Activated naive CD8-positive, alpha-beta T cell (primary cell): ENCODE measurements around the gene TMEM231.
"Not testable (repeated sequence)": the region's sequence is repeated elsewhere in the genome, so short reads cannot be mapped to it uniquely, and the experiment has no call there.

ENCODE experiments used
- H3K27ac Mint-ChIP-seq: one replicate; pipeline ENCODE4 v1.8.0; 2021; ENCODE audit warnings: mixed read lengths
- H3K27me3 Mint-ChIP-seq: one replicate; pipeline ENCODE4 v1.8.0; 2021; ENCODE audit warnings: mixed read lengths
- H3K36me3 Mint-ChIP-seq: one replicate; pipeline ENCODE4 v1.8.0; 2021; ENCODE audit warnings: mixed read lengths
- H3K4me1 Mint-ChIP-seq: one replicate; pipeline ENCODE4 v1.8.0; 2021; ENCODE audit warnings: low read depth, mixed read lengths
- H3K4me3 Mint-ChIP-seq: one replicate; pipeline ENCODE4 v1.8.0; 2021; ENCODE audit warnings: mild to moderate bottlenecking, mixed read lengths
- H3K9me3 Mint-ChIP-seq: one replicate; pipeline ENCODE4 v1.8.0; 2021; ENCODE audit warnings: low read depth, mixed read lengths

The TMEM231 gene

DNA sequence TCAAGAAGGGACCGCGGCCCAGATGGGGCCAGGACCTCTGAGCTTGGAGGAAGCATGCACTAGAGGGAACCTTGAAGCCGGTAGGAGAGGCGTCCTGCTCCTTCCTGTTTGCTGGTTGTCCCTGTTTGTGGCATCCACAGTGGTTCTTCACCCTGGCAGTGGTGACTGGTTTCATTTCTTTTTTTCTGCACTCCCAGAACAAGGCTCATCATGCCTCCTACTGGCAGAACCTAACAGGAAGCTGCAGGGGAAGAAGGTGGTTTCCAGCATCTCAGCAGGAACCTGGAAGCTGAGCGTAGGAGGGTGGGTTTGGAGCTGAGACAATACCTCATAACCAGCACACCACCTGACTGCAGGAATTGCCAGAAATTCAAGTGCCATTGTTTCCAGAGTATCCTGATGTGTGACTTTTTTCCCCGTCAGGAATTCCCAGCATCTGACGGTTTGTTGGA, 5.8 kb downstream of the TMEM231 start:
- Mint-ChIP-seq H3K27me3 (peaks cover 11% of the 10 kb centered on the region), H3K4me3 (no peak overlapping the region), H3K9me3 (no peaks in the 10 kb centered on the region), H3K4me1 (peaks cover 1% of the 10 kb centered on the region), H3K36me3 (peaks cover 2% of the 10 kb centered on the region), H3K27ac (no peak overlapping the region)

DNA sequence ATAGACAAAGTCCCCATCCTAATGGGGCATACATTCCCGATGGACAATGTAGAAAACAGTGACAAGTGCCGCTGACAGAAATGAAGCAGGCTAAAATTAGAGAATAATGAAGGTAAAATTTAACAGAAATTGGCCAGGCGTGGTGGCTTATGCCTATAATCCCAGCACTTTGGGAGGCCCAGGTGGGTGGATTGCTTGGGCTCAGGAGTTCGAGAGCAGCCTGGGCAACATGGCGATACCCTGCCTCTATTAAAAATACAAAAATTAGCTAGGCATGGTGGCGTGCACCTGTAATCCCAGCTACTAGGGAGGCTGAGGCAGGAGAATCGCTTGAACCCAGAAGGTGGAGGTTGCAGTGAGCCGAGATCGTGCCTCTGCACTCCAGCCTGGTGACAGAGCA, 7.6 kb downstream of the TMEM231 start:
- not testable (repeated sequence) for H3K27me3 Mint-ChIP-seq, H3K27ac Mint-ChIP-seq, H3K36me3 Mint-ChIP-seq, H3K4me1 Mint-ChIP-seq, H3K9me3 Mint-ChIP-seq, H3K4me3 Mint-ChIP-seq

DNA sequence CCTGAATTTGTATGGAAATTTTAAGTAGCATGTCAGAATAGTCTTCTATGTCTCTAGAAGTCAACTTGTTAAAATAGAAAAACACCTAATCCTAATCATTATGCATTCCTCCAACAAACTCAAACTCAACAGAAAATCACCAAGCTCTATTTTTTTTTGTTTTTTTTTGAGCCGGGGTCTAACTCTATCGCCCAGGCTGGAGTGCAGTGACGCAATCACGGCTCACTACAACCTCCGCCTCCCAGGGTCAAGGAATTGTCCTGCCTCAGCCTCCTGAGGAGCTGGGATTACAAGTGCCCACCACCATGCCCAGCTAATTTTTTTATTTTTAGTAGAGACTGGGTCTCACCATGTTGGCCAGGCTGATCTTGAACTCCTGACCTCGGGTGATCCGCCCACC, 9.8 kb downstream of the TMEM231 start:
- no peak overlapping the region for H3K27ac Mint-ChIP-seq
- H3K4me1 Mint-ChIP-seq = no peaks in the 10 kb centered on the region
- peaks cover 3% of the 10 kb centered on the region for H3K36me3 Mint-ChIP-seq
- no peaks in the 10 kb centered on the region for H3K9me3 Mint-ChIP-seq
- H3K4me3 Mint-ChIP-seq = no peak overlapping the region
- no peaks in the 10 kb centered on the region for H3K27me3 Mint-ChIP-seq

- not testable (repeated sequence) for H3K4me1 Mint-ChIP-seq, H3K36me3 Mint-ChIP-seq, H3K27ac Mint-ChIP-seq, H3K4me3 Mint-ChIP-seq, H3K9me3 Mint-ChIP-seq, H3K27me3 Mint-ChIP-seq
Observed at GRCh38 chr16:75545879-75546278, 10.2 kb downstream of the TMEM231 start.

- not testable (repeated sequence) for H3K27ac Mint-ChIP-seq, H3K9me3 Mint-ChIP-seq, H3K4me1 Mint-ChIP-seq, H3K36me3 Mint-ChIP-seq, H3K27me3 Mint-ChIP-seq, H3K4me3 Mint-ChIP-seq
Observed at GRCh38 chr16:75542462-75542861, 13.6 kb downstream of the TMEM231 start.

- Mint-ChIP-seq H3K27me3 (no peaks in the 10 kb centered on the region), H3K36me3 (peaks cover 2% of the 10 kb centered on the region), H3K27ac (no peak overlapping the region), H3K9me3 (no peaks in the 10 kb centered on the region), H3K4me1 (no peaks in the 10 kb centered on the region), H3K4me3 (no peak overlapping the region)
Observed at GRCh38 chr16:75541236-75541635, 14.8 kb downstream of the TMEM231 start.

GRCh38 chr16:75538882-75539565, 17.0 kb downstream of the TMEM231 start:
- not testable (repeated sequence) for H3K4me3 Mint-ChIP-seq, H3K27me3 Mint-ChIP-seq, H3K9me3 Mint-ChIP-seq, H3K27ac Mint-ChIP-seq, H3K4me1 Mint-ChIP-seq, H3K36me3 Mint-ChIP-seq

GRCh38 chr16:75537776-75538175, 18.3 kb downstream of the TMEM231 start:
- H3K4me3 Mint-ChIP-seq = no peak overlapping the region
- no peaks in the 10 kb centered on the region for H3K4me1 Mint-ChIP-seq
- H3K36me3 Mint-ChIP-seq = no peaks in the 10 kb centered on the region
- no peaks in the 10 kb centered on the region for H3K27me3 Mint-ChIP-seq
- no peaks in the 10 kb centered on the region for H3K9me3 Mint-ChIP-seq
- H3K27ac Mint-ChIP-seq = no peak overlapping the region

- H3K4me1 Mint-ChIP-seq = no peaks in the 10 kb centered on the region
- no peaks in the 10 kb centered on the region for H3K9me3 Mint-ChIP-seq
- no peak within 1 kb of the TSS for H3K27ac Mint-ChIP-seq
- H3K27me3 Mint-ChIP-seq = no peaks in the 10 kb centered on the region
- no peak within 1 kb of the TSS for H3K4me3 Mint-ChIP-seq
- no peaks in the 10 kb centered on the region for H3K36me3 Mint-ChIP-seq
Observed at GRCh38 chr16:75535901-75536300, 20.2 kb downstream of the TMEM231 start, which contains the start of gene CHST5. Gene CHST5, minus strand, starts transcription at chr16:75536108. Its CDS starts 5,724 bp downstream, at chr16:75530384.

DNA sequence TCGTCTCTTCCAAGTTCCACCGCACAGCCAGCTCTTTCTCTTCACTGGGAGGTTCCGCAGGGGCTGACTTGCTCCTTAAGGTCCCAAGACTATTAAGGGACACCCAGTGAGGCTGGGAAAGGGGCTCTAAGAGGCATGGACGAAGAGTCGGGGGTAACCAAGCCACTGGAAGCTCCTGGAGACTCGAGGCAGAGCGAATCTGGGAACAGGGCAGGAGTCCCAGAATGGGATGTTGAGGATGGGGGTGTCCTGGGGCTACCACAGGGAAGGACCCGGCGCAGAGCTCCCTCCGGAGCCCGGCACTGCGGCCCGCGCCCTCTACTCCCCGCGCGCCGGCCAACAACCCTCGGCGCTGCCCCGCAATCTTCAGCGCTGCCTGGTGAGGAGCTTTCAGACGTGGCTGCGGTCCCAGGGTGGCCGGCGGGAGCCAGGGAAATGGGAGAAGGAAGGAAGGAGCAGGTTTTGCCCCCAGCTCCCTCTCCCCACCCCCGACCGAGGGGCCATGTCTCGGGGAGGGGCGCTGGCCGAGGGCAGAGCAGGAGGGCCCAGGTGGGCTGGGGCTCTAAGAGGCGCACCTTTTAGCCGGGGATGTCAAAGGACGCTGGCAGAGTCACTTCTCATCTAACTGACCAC, 20.7 kb downstream of the TMEM231 start:
- Mint-ChIP-seq H3K4me1 (no peaks in the 10 kb centered on the region), H3K9me3 (no peaks in the 10 kb centered on the region)

DNA sequence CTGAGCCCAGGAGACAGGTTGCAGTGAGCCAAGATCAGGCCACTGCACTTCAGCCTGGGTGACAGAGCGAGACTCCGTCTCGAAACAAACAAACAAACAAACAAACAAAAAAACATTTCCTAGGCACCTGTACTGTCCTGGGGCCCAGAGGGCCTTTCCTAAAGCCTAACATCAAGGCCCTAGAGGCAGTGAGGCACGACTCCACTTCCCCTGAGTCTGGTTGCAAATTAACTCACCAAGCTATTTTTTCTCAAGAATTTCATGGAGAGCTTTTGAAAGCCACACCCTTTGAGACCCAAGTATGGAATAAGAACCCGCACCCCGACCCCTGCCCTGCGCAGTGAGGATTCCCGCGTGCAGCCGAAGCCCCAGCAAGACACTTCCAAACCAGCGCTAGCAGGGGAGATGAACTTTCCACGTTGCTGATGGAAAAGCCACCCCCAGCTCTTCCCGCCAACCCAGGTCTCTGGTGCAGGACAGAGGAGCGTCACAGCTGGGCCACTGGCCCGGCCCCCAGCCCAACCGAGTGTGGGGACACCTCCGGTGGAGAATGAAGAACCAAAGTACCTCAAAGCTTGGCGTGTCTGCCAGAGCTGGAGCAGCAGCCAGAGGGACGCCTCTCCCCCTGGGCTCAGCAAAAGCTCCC, 21.4 kb downstream of the TMEM231 start:
- H3K9me3 Mint-ChIP-seq = no peaks in the 10 kb centered on the region
- H3K4me1 Mint-ChIP-seq = no peaks in the 10 kb centered on the region
- H3K27ac Mint-ChIP-seq = no peak overlapping the region
- no peak overlapping the region for H3K4me3 Mint-ChIP-seq
- no peaks in the 10 kb centered on the region for H3K27me3 Mint-ChIP-seq
- no peaks in the 10 kb centered on the region for H3K36me3 Mint-ChIP-seq

More for the DNA sequence above, 20.7 kb downstream of the TMEM231 start:
- no peaks in the 10 kb centered on the region for H3K27me3 Mint-ChIP-seq
- no peak overlapping the region for H3K27ac Mint-ChIP-seq
- H3K4me3 Mint-ChIP-seq = no peak overlapping the region
- H3K36me3 Mint-ChIP-seq = no peaks in the 10 kb centered on the region

DNA sequence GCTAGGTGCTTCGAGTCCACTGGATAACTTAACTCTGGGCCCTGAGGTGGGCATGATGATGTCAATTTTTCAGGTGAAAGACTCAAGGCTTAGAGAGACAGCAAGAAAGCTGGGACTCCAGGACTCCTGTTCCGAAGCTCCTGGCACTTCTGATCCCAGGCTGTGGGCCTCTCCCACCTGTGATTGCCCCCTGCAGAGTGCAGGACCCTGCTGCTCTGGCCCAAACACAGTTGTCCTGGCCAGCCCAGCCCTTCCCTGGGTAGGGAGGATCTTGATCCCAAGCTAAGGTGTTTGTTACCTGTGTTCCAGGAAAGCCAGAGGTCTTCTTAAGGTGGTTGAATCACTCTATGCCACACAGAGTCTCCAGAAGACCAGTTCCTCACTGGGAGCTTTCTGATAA, 23.3 kb downstream of the TMEM231 start:
- Mint-ChIP-seq H3K36me3 (no peaks in the 10 kb centered on the region), H3K27ac (no peak overlapping the region), H3K27me3 (no peaks in the 10 kb centered on the region), H3K4me1 (no peaks in the 10 kb centered on the region), H3K9me3 (no peaks in the 10 kb centered on the region), H3K4me3 (no peak overlapping the region)

DNA sequence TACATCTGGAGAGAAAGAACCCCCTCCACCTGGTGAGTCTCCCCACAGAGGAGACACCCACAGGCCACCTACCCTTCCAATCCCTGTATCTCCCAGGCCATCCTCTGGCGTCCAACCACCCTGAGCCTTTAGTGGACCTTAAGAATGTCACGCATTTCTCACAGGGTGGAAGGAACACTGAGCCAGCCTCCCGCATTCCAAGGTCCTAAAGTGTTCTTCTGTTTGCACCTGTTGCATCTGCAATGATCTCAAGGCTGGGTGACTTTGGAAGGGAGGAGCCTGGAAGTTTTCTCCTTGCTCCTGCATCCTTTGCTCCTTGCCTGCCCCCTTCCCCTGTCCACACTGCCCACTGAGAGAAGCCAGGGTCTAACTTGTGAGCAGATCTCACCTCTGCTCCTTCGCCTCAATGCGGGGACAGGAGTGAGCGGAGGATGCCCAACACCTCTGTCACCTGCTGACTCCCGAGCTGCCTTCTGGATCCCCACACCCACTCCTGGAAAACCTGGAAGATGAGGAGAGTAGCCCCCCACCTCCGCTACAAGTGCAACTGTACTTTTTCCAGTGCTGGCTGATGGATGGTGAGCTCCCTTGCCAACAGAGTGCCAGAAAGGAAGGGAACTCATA, 23.8 kb downstream of the TMEM231 start:
- H3K36me3 Mint-ChIP-seq = no peaks in the 10 kb centered on the region
- no peak overlapping the region for H3K4me3 Mint-ChIP-seq
- H3K9me3 Mint-ChIP-seq = no peaks in the 10 kb centered on the region
- H3K27me3 Mint-ChIP-seq = no peaks in the 10 kb centered on the region
- H3K4me1 Mint-ChIP-seq = no peaks in the 10 kb centered on the region
- no peak overlapping the region for H3K27ac Mint-ChIP-seq

DNA sequence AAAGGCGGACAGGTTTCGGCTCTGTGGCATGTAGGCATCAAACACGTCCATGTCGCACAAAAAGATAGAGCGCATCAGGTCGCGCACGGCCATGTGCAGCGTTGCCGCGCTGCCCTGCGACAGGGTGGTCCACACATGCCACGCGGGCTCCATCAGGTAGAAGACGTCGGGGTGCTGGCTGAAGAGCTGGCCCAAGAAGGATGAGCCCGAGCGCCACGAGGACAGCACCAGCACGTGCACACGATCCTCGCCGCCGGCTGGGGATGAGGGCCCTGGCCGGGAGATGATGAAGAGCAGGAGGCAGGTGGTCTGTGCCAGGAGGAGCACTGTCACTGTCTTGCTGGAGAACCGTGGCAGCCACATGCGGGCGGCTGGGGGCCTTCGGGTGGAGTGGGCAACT, 26.1 kb downstream of the TMEM231 start:
- Mint-ChIP-seq H3K27me3 (no peaks in the 10 kb centered on the region), H3K27ac (no peak overlapping the region), H3K36me3 (no peaks in the 10 kb centered on the region), H3K9me3 (no peaks in the 10 kb centered on the region), H3K4me1 (no peaks in the 10 kb centered on the region), H3K4me3 (no peak overlapping the region)
